Fibroblast of lung (primary cell): ENCODE results near the gene CYGB. TPM values are rescaled to one million over a fixed set of nuclear protein-coding genes. Genes with fewer than 3 reads are reported as not detected.
"Not testable (repeated sequence)": the region's sequence is repeated elsewhere in the genome, so short reads cannot be mapped to it uniquely, and the experiment has no call there.

Experiments
- DNase-seq, 2 donors: peaks; one replicate each; pipeline versions ENCODE4 v3.0.0 to v3.0.0-alpha.2; 2010; ENCODE audit warnings: low read depth in 2 of 2
- H2AFZ ChIP-seq: 2 replicates; pipeline ENCODE4 v1.5.1; 2012; ENCODE audit warnings: low read length, control low read depth, inconsistent platforms
- H3K27ac ChIP-seq: 2 replicates; pipeline ENCODE4 v1.5.1; 2011; ENCODE audit warnings: low read length, control low read depth; ENCODE audit not compliant: insufficient read depth
- H3K27me3 ChIP-seq: 2 replicates; pipeline ENCODE4 v1.5.1; 2011; ENCODE audit warnings: mild to moderate bottlenecking, low read length; ENCODE audit not compliant: control insufficient read depth, insufficient read depth
- H3K36me3 ChIP-seq: 2 replicates; pipeline ENCODE4 v1.5.1; 2011; ENCODE audit warnings: low read length; ENCODE audit not compliant: control insufficient read depth, insufficient read depth
- H3K4me1 ChIP-seq: 2 replicates; pipeline ENCODE4 v1.5.1; 2011; ENCODE audit warnings: low read length; ENCODE audit not compliant: control insufficient read depth, insufficient read depth; ENCODE audit errors: extremely low read depth
- H3K4me2 ChIP-seq: 2 replicates; pipeline ENCODE4 v1.5.1; 2011; ENCODE audit warnings: low read length, control low read depth; ENCODE audit not compliant: insufficient read depth; ENCODE audit errors: extremely low read depth
- H3K4me3 ChIP-seq, 4 experiments: fragments of 200-600 bp in 1 of 4; sonication (generic) in 1 of 4; replicated peaks in 1 of 4; 2 replicates each; pipeline ENCODE4 v1.5.1; 2011 to 2016; ENCODE audit warnings: low read length in 4 of 4, low read depth in 3 of 4, mild to moderate bottlenecking in 3 of 4, control low read depth in 2 of 4, inconsistent platforms in 1 of 4, mixed read lengths in 1 of 4; ENCODE audit not compliant: insufficient read depth in 1 of 4; ENCODE audit errors: control extremely low read depth in 1 of 4
- H3K79me2 ChIP-seq: 2 replicates; pipeline ENCODE4 v1.5.1; 2012; ENCODE audit warnings: mild to moderate bottlenecking, low read length, inconsistent platforms; ENCODE audit not compliant: control insufficient read depth, insufficient read depth
- H3K9ac ChIP-seq: 2 replicates; pipeline ENCODE4 v1.5.1; 2011; ENCODE audit warnings: mild to moderate bottlenecking, low read length, control low read depth; ENCODE audit not compliant: insufficient read depth
- H3K9me3 ChIP-seq: 2 replicates; pipeline ENCODE4 v1.5.1; 2012; ENCODE audit warnings: low read depth, low read length; ENCODE audit not compliant: control insufficient read depth, insufficient read depth
- H4K20me1 ChIP-seq: 2 replicates; pipeline ENCODE4 v1.5.1; 2011; ENCODE audit warnings: low read length; ENCODE audit not compliant: control insufficient read depth, insufficient read depth; ENCODE audit errors: extremely low read depth
- CTCF ChIP-seq, 2 donors: IDR thresholded peaks in 1 of 2; conservative IDR thresholded peaks in 1 of 2; 1 replicate in 1 of 2; 2 replicates in 1 of 2; pipeline ENCODE4 v1.5.1; 2011 to 2012; ENCODE audit warnings: low read length in 2 of 2, control low read depth in 1 of 2, inconsistent platforms in 1 of 2, low read depth in 1 of 2, mild to moderate bottlenecking in 1 of 2
- EZH2 ChIP-seq: IDR thresholded peaks from 2 replicates; pipeline ENCODE4 v1.5.1; 2012; ENCODE audit warnings: low read length, control low read depth, mild to moderate bottlenecking; ENCODE audit errors: missing control alignments
- polyA plus RNA-seq, 2 donors: library from polyadenylated mRNA; depleted of rRNA in 1 of 2; stranded (reverse) in 1 of 2; unstranded in 1 of 2; fragments of >200 nt; gene quantifications; 2 replicates each; pipeline ENCODE4 v1.2.1, GENCODE V29; 2011 to 2012; ENCODE audit warnings: missing spikeins in 1 of 2
- total RNA-seq: library from RNA; depleted of rRNA; stranded (reverse); fragments of >200 nt; gene quantifications from 2 replicates; pipeline ENCODE4 v1.2.1, GENCODE V29; 2014

The CYGB gene
- total and polyA plus RNA-seq, 2 donors (not counting 1 experiment from before 2014, with no cell fraction given) = 10.0 to 12.4 TPM

- H3K9ac ChIP-seq = no peak overlapping the region
- TF ChIP-seq CTCF (conservative IDR thresholded peaks at IDR 0.05 in 1 of 2, IDR thresholded peaks at IDR 0.05 in 1 of 2; ENCODE audit: low read depth in 1 of 2, low read length in 2 of 2) (no peak), EZH2 (no peak)
- no peaks in the 10 kb centered on the region for H3K9me3 ChIP-seq
- H3K27me3 ChIP-seq = peaks cover 2% of the 10 kb centered on the region
- no peak overlapping the region for H3K4me3 ChIP-seq
- no peaks in the 10 kb centered on the region for H3K79me2 ChIP-seq
- DNase-seq = no peak
- no peaks in the 10 kb centered on the region for H3K36me3 ChIP-seq
- peaks cover 10% of the 10 kb centered on the region for H3K4me1 ChIP-seq
- H4K20me1 ChIP-seq = no peaks in the 10 kb centered on the region
- no peak overlapping the region for H2AFZ ChIP-seq
- no peak overlapping the region for H3K4me2 ChIP-seq
- no peak overlapping the region for H3K27ac ChIP-seq
Observed at GRCh38 chr17:76512366-76513305, 24.9 kb downstream of the CYGB start.

- DNase-seq = peak in 1 of 2 donors; percentile 55
- peaks cover 10% of the 10 kb centered on the region for H3K4me1 ChIP-seq
- peaks cover 3% of the 10 kb centered on the region for H3K27me3 ChIP-seq
- H3K36me3 ChIP-seq = no peaks in the 10 kb centered on the region
- TF ChIP-seq EZH2 (no peak), CTCF (conservative IDR thresholded peaks at IDR 0.05 in 1 of 2, IDR thresholded peaks at IDR 0.05 in 1 of 2; ENCODE audit: low read depth in 1 of 2, low read length in 2 of 2) (no peak)
- no peaks in the 10 kb centered on the region for H3K79me2 ChIP-seq
- no peaks in the 10 kb centered on the region for H4K20me1 ChIP-seq
- H2AFZ ChIP-seq = no peak overlapping the region
- H3K4me3 ChIP-seq = no peak overlapping the region
- H3K4me2 ChIP-seq = no peak overlapping the region
- H3K9ac ChIP-seq = no peak overlapping the region
- no peak overlapping the region for H3K27ac ChIP-seq
- no peaks in the 10 kb centered on the region for H3K9me3 ChIP-seq
Observed at GRCh38 chr17:76511668-76512365, 25.7 kb downstream of the CYGB start.

- Histone ChIP-seq H3K9me3 (no peaks in the 10 kb centered on the region), H3K4me1 (peaks cover 10% of the 10 kb centered on the region), H3K4me3 (no peak overlapping the region), H3K4me2 (no peak overlapping the region), H2AFZ (no peak overlapping the region), H3K9ac (no peak overlapping the region), H4K20me1 (no peaks in the 10 kb centered on the region), H3K27me3 (peaks cover 4% of the 10 kb centered on the region), H3K79me2 (no peaks in the 10 kb centered on the region), H3K36me3 (no peaks in the 10 kb centered on the region), H3K27ac (no peak overlapping the region)
- no peak for TF ChIP-seq CTCF (conservative IDR thresholded peaks at IDR 0.05 in 1 of 2, IDR thresholded peaks at IDR 0.05 in 1 of 2; ENCODE audit: low read depth in 1 of 2, low read length in 2 of 2)
- TF ChIP-seq EZH2 = no peak
- peak in 1 of 2 donors; percentile 55 for DNase-seq
Observed at GRCh38 chr17:76510831-76511244, 26.7 kb downstream of the CYGB start.

- H3K79me2 ChIP-seq, H3K27me3 ChIP-seq, H2AFZ ChIP-seq, H3K36me3 ChIP-seq, H3K4me1 ChIP-seq, H3K4me2 ChIP-seq, H3K4me3 ChIP-seq, H4K20me1 ChIP-seq, H3K9me3 ChIP-seq, H3K27ac ChIP-seq, H3K9ac ChIP-seq, DNase-seq: not testable (repeated sequence)
Observed at GRCh38 chr17:76508472-76509063, 28.9 kb downstream of the CYGB start.
